PC-3 (cell line): Measurements from ENCODE around the gene TBX20. TPM values are rescaled to one million over a fixed set of nuclear protein-coding genes. Genes with fewer than 3 reads are reported as not detected.
"Not testable (repeated sequence)": the region's sequence is repeated elsewhere in the genome, so short reads cannot be mapped to it uniquely, and the experiment has no call there.

Experiments
- ATAC-seq: fragments of 200-7000 bp; cut with Tn5 transposase; 2 replicates; pipeline ENCODE4 v1.9.1; 2020; ENCODE audit warnings: mild to moderate bottlenecking, moderate library complexity
- BruUV-seq: library from RNA; stranded (reverse); fragments of 400-500 nt; replicated peaks from 2 replicates; lab custom pipeline; 2021; lab: Mats Ljungman, UMichigan
- CTCF ChIA-PET: fragments of 300-600 bp; sonication (Branson Sonifier 250); formaldehyde crosslinking; loops from one replicate; lab custom pipeline; 2022; ENCODE audit warnings: antibody characterized with exemption; lab: Charles Lee
- POLR2A ChIA-PET: fragments of 300-600 bp; sonication (Branson Sonifier 250); formaldehyde crosslinking; loops from one replicate; lab custom pipeline; 2022; ENCODE audit warnings: antibody characterized with exemption; ENCODE audit not compliant: unreplicated experiment; lab: Charles Lee
- DNase-seq: peaks from one replicate; pipeline ENCODE4 v3.0.0-alpha.2; 2015
- H2AFZ ChIP-seq: fragments of 300-600 bp; sonication (generic); 2 replicates; pipeline ENCODE4 v1.6.0; 2016; ENCODE audit warnings: antibody characterized with exemption, low read length
- H3F3A ChIP-seq: fragments of 300-600 bp; sonication (generic); one replicate; pipeline ENCODE4 v1.6.0; 2017; ENCODE audit warnings: antibody characterized with exemption, low read length, control low read depth, mild to moderate bottlenecking; ENCODE audit not compliant: unreplicated experiment
- H3K27ac ChIP-seq: fragments of 300-600 bp; sonication (generic); 2 replicates; pipeline ENCODE4 v1.5.1; 2016; ENCODE audit warnings: mild to moderate bottlenecking, low read length
- H3K27me3 ChIP-seq: fragments of 300-600 bp; sonication (generic); 2 replicates; pipeline ENCODE4 v1.6.1; 2016; ENCODE audit warnings: low read length, mixed read lengths
- H3K36me3 ChIP-seq: fragments of 300-600 bp; sonication (generic); 2 replicates; pipeline ENCODE4 v1.6.1; 2016; ENCODE audit warnings: low read depth, mixed run types, low read length, mixed read lengths
- H3K4me1 ChIP-seq: fragments of 300-600 bp; sonication (generic); 2 replicates; pipeline ENCODE4 v1.5.1; 2016; ENCODE audit warnings: low read length; ENCODE audit not compliant: insufficient read depth
- H3K4me2 ChIP-seq: fragments of 300-600 bp; sonication (generic); 2 replicates; pipeline ENCODE4 v1.6.0; 2016; ENCODE audit warnings: low read length
- H3K4me3 ChIP-seq: fragments of 300-600 bp; sonication (generic); 2 replicates; pipeline ENCODE4 v1.5.1; 2016; ENCODE audit warnings: mild to moderate bottlenecking, low read length, mixed read lengths
- H3K79me2 ChIP-seq: fragments of 300-600 bp; sonication (generic); 2 replicates; pipeline ENCODE4 v1.6.1; 2017; ENCODE audit warnings: low read length, mixed read lengths
- H3K9ac ChIP-seq: fragments of 300-600 bp; sonication (generic); 2 replicates; pipeline ENCODE4 v1.6.0; 2016; ENCODE audit warnings: mild to moderate bottlenecking, low read length
- H3K9me2 ChIP-seq: fragments of 300-600 bp; sonication (generic); replicated peaks from 2 replicates; pipeline ENCODE4 v1.6.1; 2016; ENCODE audit warnings: mixed run types, low read length, mixed read lengths
- H3K9me3 ChIP-seq: fragments of 300-600 bp; sonication (generic); 2 replicates; pipeline ENCODE4 v1.6.1; 2016; ENCODE audit warnings: low read length, mixed read lengths
- H4K20me1 ChIP-seq: fragments of 300-600 bp; sonication (generic); 2 replicates; pipeline ENCODE4 v1.6.1; 2016; ENCODE audit warnings: low read length, mixed read lengths
- intact Hi-C: fragments of 100-400 bp; cut with micrococcal nuclease; formaldehyde crosslinking; loops from 2 replicates; pipeline ENCODE4 v1.9.0; 2023
- total RNA-seq: library from RNA; depleted of rRNA; stranded (reverse); fragments of >200 nt; gene quantifications from 2 replicates; pipeline ENCODE4 v1.2.3, GENCODE V29; 2014; rRNA removed

Gene TBX20
- total RNA-seq, 1 experiment from 2014 or later: 0.47 TPM

DNA sequence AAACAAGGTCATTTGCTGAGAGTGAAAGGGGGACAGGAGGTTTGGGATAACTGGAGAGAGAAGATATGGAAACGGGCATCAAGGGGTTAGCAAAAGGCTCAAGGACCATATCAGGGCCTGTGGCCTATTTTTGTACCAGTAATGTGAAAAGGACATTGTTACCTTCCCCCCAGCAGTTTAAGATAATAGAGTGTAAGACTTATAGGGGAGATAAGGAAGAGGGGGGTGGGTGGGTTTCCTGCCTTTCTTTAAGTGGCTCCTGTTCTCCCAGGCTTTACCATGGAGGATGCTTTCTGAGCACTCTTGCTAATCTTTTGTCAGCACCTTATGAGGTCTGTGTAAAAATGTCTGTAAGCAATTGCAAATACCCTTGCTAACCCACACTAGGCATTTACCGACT is 80.7 kb downstream of the TBX20 start:
- H3K79me2 ChIP-seq, H4K20me1 ChIP-seq, H3K27ac ChIP-seq, ATAC-seq, H3K9ac ChIP-seq, H3K27me3 ChIP-seq, H3K9me3 ChIP-seq, CTCF ChIA-PET, H3K4me2 ChIP-seq, POLR2A ChIA-PET, H3K4me3 ChIP-seq, H3K36me3 ChIP-seq, BruUV-seq, DNase-seq, H3K9me2 ChIP-seq, H3F3A ChIP-seq, H2AFZ ChIP-seq, intact Hi-C loops, H3K4me1 ChIP-seq: not testable (repeated sequence)

- ATAC-seq, BruUV-seq, H3K9me2 ChIP-seq, H3K9me3 ChIP-seq, H3K79me2 ChIP-seq, H3K4me2 ChIP-seq, POLR2A ChIA-PET, H3K4me3 ChIP-seq, H2AFZ ChIP-seq, H3F3A ChIP-seq, H3K27ac ChIP-seq, H3K9ac ChIP-seq, H3K27me3 ChIP-seq, H3K4me1 ChIP-seq, intact Hi-C loops, H3K36me3 ChIP-seq, DNase-seq, H4K20me1 ChIP-seq: not testable (repeated sequence)
- CTCF ChIA-PET: interaction anchor here (0.5 kb wide), 1 partner anchor 146 kb away, joined by 6 read pairs; no protein-coding TSS in a partner anchor
These were observed 81.8 kb downstream of the TBX20 start for GRCh38 chr7:35172131-35172530.

DNA sequence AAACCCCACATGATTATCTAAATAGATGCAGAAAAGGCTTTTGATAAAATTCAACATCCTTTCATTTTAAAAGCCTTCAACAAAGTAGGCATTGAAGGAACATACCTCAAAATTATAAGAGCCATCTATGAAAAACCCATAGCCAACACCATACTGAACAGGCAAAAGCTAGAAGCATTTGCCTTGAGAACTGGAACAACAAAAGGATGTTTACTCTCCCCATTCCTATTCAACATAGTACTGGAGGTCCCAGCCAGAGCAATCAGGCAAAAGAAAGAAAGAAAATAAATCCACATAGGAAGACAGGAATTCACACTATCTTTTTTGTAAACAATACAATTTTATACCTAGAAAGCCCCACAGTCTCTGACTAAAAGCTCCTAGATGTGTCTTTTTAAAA is 86.2 kb downstream of the TBX20 start:
- H3F3A ChIP-seq, H2AFZ ChIP-seq, DNase-seq, POLR2A ChIA-PET, H3K36me3 ChIP-seq, H3K27me3 ChIP-seq, H3K79me2 ChIP-seq, CTCF ChIA-PET, H3K4me2 ChIP-seq, BruUV-seq, ATAC-seq, H3K9me2 ChIP-seq, H3K27ac ChIP-seq, H3K9ac ChIP-seq, H3K4me1 ChIP-seq, intact Hi-C loops, H3K9me3 ChIP-seq, H4K20me1 ChIP-seq, H3K4me3 ChIP-seq: not testable (repeated sequence)

DNA sequence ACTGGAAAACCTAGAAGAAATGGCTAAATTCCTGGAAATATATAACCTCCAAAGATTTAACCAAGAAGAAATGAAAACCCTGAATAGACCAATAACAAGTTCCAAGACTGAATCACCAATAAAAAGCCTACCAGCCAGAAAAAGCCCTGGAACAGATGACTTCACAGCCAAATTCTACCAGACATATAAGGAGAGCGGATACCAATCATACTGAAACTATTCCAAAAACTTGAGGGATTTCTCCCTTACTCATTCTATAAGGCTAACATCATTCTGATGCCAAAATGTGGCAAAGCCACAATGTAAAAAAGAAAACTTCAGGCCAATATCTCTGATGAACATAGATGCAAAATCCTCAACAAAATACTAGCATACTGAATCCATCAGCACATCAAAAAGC is 86.7 kb downstream of the TBX20 start:
- H3K27me3 ChIP-seq, H3K9me2 ChIP-seq, H3K9ac ChIP-seq, intact Hi-C loops, H4K20me1 ChIP-seq, BruUV-seq, CTCF ChIA-PET, H3K4me1 ChIP-seq, DNase-seq, H3K79me2 ChIP-seq, H3K4me2 ChIP-seq, H3F3A ChIP-seq, H3K27ac ChIP-seq, H2AFZ ChIP-seq, POLR2A ChIA-PET, H3K36me3 ChIP-seq, H3K9me3 ChIP-seq, H3K4me3 ChIP-seq: not testable (repeated sequence)
- ATAC-seq: peak; percentile 51

- H3K4me2 ChIP-seq, H4K20me1 ChIP-seq, H3K9me2 ChIP-seq, H3K36me3 ChIP-seq, H3K4me1 ChIP-seq, BruUV-seq, H3K9ac ChIP-seq, H2AFZ ChIP-seq, H3F3A ChIP-seq, DNase-seq, CTCF ChIA-PET, H3K9me3 ChIP-seq, intact Hi-C loops, POLR2A ChIA-PET, H3K27ac ChIP-seq, H3K79me2 ChIP-seq, H3K27me3 ChIP-seq, H3K4me3 ChIP-seq, ATAC-seq: not testable (repeated sequence)
These were observed 92.7 kb downstream of the TBX20 start for GRCh38 chr7:35161059-35161740.

Other genes starting within 250 kb of the TBX20 start
- 10.7 and 11.2 TPM in 2 replicates for gene DPY19L1, start 216.6 kb downstream of the TBX20 start, total RNA-seq